Naive B cell (primary cell): ENCODE data around the gene INMT. TPM values are rescaled to one million over a fixed set of nuclear protein-coding genes. Genes with fewer than 3 reads are reported as not detected.

Source experiments
- ATAC-seq, 2 donors: fragments of 150-1000 bp; cut with Tn5 transposase; 2 replicates each; pipeline ENCODE4 v1.10.0; 2021; ENCODE audit warnings: low read depth in 2 of 2, mild to moderate bottlenecking in 2 of 2, moderate library complexity in 2 of 2
- DNase-seq: peaks from one replicate; pipeline ENCODE4 v3.0.0; 2022
- H3K27ac Mint-ChIP-seq, 6 donors: one replicate each; pipeline ENCODE4 v1.8.0; 2020 to 2022; ENCODE audit warnings: mild to moderate bottlenecking in 6 of 6, mixed read lengths in 6 of 6, moderate library complexity in 5 of 6, inconsistent platforms in 2 of 6
- H3K27me3 Mint-ChIP-seq, 3 donors: one replicate each; pipeline ENCODE4 v1.8.0; 2021 to 2022; ENCODE audit warnings: mixed read lengths in 3 of 3, mild to moderate bottlenecking in 1 of 3
- H3K36me3 Mint-ChIP-seq, 2 donors: one replicate each; pipeline ENCODE4 v1.8.0; 2020 to 2022; ENCODE audit warnings: mixed read lengths in 2 of 2, inconsistent platforms in 1 of 2, mild to moderate bottlenecking in 1 of 2
- H3K4me1 Mint-ChIP-seq, 3 donors: one replicate each; pipeline ENCODE4 v1.8.0; 2020 to 2022; ENCODE audit warnings: mixed read lengths in 3 of 3, inconsistent platforms in 1 of 3, mild to moderate bottlenecking in 1 of 3, moderate library complexity in 1 of 3
- H3K4me3 Mint-ChIP-seq, 8 donors: one replicate each; pipeline ENCODE4 v1.8.0; 2020 to 2022; ENCODE audit warnings: mild to moderate bottlenecking in 8 of 8, mixed read lengths in 8 of 8, moderate library complexity in 8 of 8, inconsistent platforms in 2 of 8
- H3K9me3 Mint-ChIP-seq, 7 donors: one replicate each; pipeline ENCODE4 v1.8.0; 2020 to 2022; ENCODE audit warnings: mixed read lengths in 7 of 7, mild to moderate bottlenecking in 5 of 7, inconsistent platforms in 2 of 7, moderate library complexity in 1 of 7
- polyA plus RNA-seq, 6 donors: library from polyadenylated mRNA; unstranded; fragments of 300-500 nt; fragmentation: Illumina TruSeq; gene quantifications; one replicate each; pipeline ENCODE4 v1.2.3, GENCODE V29; 2021; ENCODE audit warnings: low read depth in 6 of 6

The INMT gene
- polyA plus RNA-seq, 6 donors from 2014 or later: 0.11 TPM; not detected in 5

DNA sequence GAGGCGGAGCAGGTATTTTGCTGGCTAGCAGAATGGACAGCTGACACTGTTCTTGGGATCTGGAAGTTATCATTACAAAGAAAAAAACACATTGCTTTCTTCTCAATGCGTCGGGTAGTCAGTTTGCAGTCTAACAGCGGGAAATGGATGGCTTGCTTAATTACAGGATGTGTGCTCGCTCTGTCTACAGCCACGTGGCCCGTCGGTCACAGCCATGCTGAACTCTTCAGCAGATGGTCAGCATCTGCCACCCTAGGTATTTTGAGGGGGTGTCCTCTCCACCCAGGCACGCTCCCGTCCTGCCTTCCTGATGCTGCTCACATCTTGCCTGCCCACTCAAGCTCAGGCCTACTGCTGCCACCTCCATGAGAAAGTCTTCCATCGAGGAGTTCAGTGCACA, 20.4 kb upstream of the INMT start:
- peaks cover 10 to 15% (median 13%) of the 10 kb centered on the region in 3 donors for H3K4me1 Mint-ChIP-seq
- H3K27ac Mint-ChIP-seq: no peak overlapping the region
- no peak for ATAC-seq
- no peaks in the 10 kb centered on the region for H3K36me3 Mint-ChIP-seq
- H3K4me3 Mint-ChIP-seq: no peak overlapping the region
- H3K9me3 Mint-ChIP-seq: peaks cover 0 to 1% (median 0%) of the 10 kb centered on the region in 7 donors
- no peak for DNase-seq
- H3K27me3 Mint-ChIP-seq: peaks cover 7 to 30% (median 19%) of the 10 kb centered on the region in 3 donors

DNA sequence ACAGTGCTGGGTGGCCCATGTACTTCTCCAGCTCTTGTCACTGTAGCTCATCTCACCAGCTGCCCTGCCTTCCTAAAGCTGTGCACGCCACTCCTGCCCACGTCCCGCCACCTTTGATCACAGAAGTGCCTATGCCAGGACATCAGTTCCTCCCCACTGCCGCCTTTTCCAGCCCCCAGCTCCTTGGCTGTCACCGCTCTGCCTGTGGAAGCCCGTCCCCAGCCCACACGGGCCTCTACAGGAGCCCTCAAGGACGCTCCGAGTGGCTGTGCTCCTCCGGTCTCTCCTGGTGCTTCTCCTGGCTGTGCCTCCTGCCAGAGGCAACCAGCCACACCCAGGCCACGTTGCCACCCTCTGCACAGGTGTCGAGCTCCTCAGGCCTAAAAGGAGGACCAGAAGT, 19.3 kb upstream of the INMT start:
- H3K4me3 Mint-ChIP-seq: no peak overlapping the region
- H3K4me1 Mint-ChIP-seq: peaks cover 4 to 10% (median 5%) of the 10 kb centered on the region in 3 donors
- H3K9me3 Mint-ChIP-seq: peaks cover 0 to 1% (median 0%) of the 10 kb centered on the region in 7 donors
- no peaks in the 10 kb centered on the region for H3K36me3 Mint-ChIP-seq
- ATAC-seq (no peak), DNase-seq (no peak)
- H3K27ac Mint-ChIP-seq: peak overlapping the region in 1 of 6 donors; percentile 82
- H3K27me3 Mint-ChIP-seq: peaks cover 11 to 30% (median 25%) of the 10 kb centered on the region in 3 donors

DNA sequence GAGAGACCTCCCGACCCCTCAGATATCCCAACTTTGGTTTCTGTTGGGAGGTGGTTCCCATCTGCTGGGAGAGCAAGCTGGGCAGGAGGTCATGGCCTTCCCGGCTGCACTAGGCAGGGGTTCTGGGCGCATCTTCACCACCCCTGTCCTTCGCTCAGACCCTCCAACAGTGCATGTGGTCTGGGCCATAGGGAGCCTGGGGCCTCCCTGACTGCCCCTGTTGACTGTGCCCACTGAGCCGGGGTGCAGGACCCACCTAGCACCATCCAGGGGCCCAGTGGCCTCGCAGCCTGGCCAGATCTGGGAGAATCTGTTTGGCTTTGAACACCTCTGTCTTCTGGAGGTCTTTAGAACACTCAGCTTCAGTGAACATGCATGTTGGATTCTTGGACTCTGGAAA, 18.7 kb upstream of the INMT start:
- H3K4me1 Mint-ChIP-seq: peaks cover 0 to 4% (median under 1%) of the 10 kb centered on the region in 3 donors
- H3K27me3 Mint-ChIP-seq: peaks cover 11 to 30% (median 26%) of the 10 kb centered on the region in 3 donors
- ATAC-seq (no peak), DNase-seq (no peak)
- no peak overlapping the region for H3K4me3 Mint-ChIP-seq
- H3K27ac Mint-ChIP-seq: peak overlapping the region in 1 of 6 donors; percentile 49
- H3K36me3 Mint-ChIP-seq: no peaks in the 10 kb centered on the region
- H3K9me3 Mint-ChIP-seq: peaks cover 0 to 1% (median 0%) of the 10 kb centered on the region in 7 donors

DNA sequence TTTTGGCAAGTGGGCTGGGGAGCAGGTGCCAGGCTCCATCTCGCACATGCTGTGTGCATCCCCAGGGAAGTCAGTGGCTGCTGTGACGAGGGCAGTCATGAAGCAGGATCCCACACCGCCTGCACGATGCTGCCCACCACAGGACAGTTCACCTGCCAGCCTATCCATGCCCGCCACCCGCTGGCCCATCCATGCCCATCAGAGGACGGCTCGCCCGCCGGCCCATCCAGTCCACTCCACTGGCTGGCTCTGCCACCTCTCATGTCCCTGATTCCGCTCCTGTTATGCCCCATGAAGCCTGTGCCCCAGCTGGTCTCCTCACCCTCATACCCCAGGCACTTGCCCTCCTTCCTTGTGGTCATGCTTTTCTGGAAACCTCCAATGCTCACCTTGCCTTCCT, 18.2 kb upstream of the INMT start:
- H3K27ac Mint-ChIP-seq: no peak overlapping the region
- no peaks in the 10 kb centered on the region for H3K36me3 Mint-ChIP-seq
- H3K4me1 Mint-ChIP-seq: peaks cover 0 to 4% (median 4%) of the 10 kb centered on the region in 3 donors

DNA sequence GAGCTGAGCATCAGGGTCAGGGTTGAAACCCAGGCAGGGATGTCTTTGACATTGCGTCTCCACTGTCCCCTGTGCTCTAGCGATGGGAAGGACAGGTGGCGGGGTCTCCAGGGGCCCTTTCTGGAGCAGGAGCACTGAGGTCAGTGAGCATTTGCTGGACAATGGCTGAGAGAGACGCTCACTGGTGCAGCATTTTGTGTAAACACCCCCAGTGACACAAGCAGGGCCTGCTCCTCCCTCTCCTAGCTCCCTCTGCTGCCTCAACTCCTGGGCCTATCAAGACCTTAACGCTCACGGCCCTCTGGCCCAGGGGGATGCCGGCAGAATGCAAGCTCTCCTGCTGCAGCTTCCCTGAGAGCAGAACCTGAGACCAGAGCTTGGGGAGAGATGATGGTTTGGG, 17.4 kb upstream of the INMT start:
- H3K4me1 Mint-ChIP-seq: peaks cover 0 to 4% (median 0%) of the 10 kb centered on the region in 3 donors
- ATAC-seq: no peak
- DNase-seq: no peak
- peaks cover 0 to 1% (median 0%) of the 10 kb centered on the region in 7 donors for H3K9me3 Mint-ChIP-seq
- peaks cover 11 to 30% (median 20%) of the 10 kb centered on the region in 3 donors for H3K27me3 Mint-ChIP-seq
- peak overlapping the region in 1 of 6 donors; percentile 82 for H3K27ac Mint-ChIP-seq
- H3K36me3 Mint-ChIP-seq: no peaks in the 10 kb centered on the region
- H3K4me3 Mint-ChIP-seq: no peak overlapping the region

More for the DNA sequence above, 18.2 kb upstream of the INMT start:
- H3K27me3 Mint-ChIP-seq: peaks cover 11 to 30% (median 26%) of the 10 kb centered on the region in 3 donors
- H3K4me3 Mint-ChIP-seq: peak overlapping the region in 1 of 8 donors; percentile 71
- H3K9me3 Mint-ChIP-seq: peaks cover 0 to 1% (median 0%) of the 10 kb centered on the region in 7 donors
- ATAC-seq (no peak), DNase-seq (no peak)

DNA sequence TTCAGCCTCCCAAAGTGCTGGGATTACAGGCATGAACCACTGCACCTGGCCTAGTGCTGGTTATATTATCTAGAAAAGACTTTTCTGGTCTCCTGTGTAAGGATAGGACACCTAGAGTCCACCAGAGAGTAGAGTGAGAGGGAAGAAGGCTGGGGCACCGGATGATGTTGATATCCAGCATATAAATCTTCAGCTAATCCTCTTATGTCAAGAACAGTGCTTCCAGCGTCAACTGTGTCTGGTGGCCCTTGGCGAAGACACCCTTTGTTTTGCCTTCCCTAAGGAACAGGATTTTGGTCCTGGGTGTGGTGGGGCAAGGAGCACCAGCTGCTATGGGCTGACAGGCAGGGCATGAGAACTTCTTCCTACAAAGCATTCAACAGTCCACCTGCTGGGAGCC, 16.3 kb upstream of the INMT start:
- Mint-ChIP-seq H3K9me3 (peaks cover 0 to 1% (median 0%) of the 10 kb centered on the region in 7 donors), H3K27ac (no peak overlapping the region), H3K27me3 (peaks cover 11 to 30% (median 20%) of the 10 kb centered on the region in 3 donors), H3K36me3 (no peaks in the 10 kb centered on the region), H3K4me1 (peaks cover 0 to 4% (median 3%) of the 10 kb centered on the region in 3 donors), H3K4me3 (no peak overlapping the region)
- no peak for DNase-seq
- ATAC-seq: no peak

DNA sequence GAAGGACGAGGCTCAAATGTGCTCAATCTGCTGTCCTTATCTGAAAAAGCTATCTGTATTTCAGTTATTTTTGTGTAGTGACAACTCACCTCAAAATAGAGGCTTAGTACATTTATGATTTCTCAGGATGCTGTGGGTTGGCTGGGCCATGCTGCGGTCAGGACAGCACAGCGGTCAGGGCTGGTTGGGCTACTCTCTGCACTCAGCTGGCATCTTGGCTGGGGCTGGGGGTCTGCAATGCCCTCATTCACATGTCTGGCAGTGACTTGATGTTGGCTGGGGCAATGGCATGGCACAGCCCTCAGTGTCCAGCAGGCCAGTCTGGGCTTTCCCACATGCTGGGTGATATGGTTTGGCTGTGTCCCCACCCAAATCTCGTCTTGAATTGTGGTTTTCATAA, 15.6 kb upstream of the INMT start:
- ATAC-seq: no peak
- Mint-ChIP-seq H3K4me3 (no peak overlapping the region), H3K27ac (no peak overlapping the region), H3K36me3 (no peaks in the 10 kb centered on the region), H3K27me3 (peaks cover 11 to 30% (median 18%) of the 10 kb centered on the region in 3 donors), H3K4me1 (peaks cover 0 to 4% (median 3%) of the 10 kb centered on the region in 3 donors), H3K9me3 (peaks cover 0 to 1% (median 0%) of the 10 kb centered on the region in 7 donors)
- no peak for DNase-seq

DNA sequence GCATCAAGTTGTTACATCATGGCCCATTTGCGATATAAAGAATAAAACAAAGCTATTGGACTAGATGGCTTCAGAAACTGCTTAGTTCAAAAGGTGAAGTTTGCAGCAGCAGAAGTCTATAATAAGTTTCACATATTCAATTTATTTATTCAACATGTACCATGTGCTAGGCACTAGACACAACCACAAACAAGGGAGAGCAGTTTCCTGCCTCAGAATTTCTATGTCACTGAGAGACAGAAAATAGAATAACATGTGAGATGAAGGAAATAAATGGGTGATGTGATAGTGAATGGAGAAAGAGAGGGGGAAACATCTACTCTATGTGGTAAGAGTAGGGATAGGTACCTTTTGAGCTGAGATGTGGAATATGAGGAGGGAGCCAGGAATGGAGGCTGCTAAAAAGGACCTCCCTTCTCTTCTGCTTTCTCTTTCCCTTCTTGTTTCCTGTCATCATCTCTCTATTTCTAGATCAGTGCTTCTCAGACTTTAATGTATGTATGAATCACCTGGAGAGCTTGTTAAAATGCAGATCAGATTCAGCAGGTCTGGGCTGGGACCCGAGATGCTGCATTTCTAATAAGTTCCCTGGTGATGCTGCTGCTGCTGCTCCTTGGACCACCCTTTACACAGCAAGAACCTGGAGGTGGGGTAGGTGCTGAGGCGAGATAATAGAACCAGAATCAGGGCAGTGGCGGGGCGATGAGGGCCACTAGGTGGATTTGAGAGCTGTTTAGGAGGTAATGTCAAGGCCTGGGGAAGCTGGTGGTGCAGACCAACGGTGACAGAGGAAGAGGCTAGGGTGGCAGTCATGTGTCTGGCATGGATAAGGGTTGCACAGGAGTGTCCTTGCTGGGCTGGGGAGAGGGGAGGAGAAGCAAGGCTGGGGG, 13.7 kb upstream of the INMT start:
- peaks cover 0 to 4% (median 3%) of the 10 kb centered on the region in 3 donors for H3K4me1 Mint-ChIP-seq

DNA sequence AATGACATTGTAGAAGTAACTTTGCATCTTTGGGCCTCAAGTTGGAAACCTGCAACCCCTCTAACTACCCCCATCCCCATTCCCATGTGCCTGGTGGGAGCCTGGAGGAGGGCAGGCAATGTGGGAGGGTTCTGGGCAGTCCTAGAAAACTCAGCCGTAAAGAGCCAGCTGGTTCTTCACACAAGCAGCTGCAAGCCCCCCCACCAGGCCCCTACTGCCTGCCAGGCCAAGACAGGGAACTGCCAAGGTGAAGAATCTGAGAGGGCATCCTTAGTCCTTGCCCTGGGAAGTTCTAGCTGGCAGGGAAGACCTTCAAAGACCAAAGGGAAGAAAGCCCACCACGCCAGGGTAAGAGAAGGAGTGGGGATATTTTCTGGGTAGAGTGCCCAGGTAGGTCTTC, 12.2 kb upstream of the INMT start:
- Mint-ChIP-seq H3K4me3 (no peak overlapping the region), H3K36me3 (no peaks in the 10 kb centered on the region), H3K4me1 (peaks cover 0 to 4% (median 3%) of the 10 kb centered on the region in 3 donors), H3K9me3 (no peaks in the 10 kb centered on the region), H3K27me3 (peaks cover 5 to 24% (median 21%) of the 10 kb centered on the region in 3 donors), H3K27ac (no peak overlapping the region)
- ATAC-seq: no peak
- DNase-seq: no peak

More for the DNA sequence above, 13.7 kb upstream of the INMT start:
- Mint-ChIP-seq H3K36me3 (no peaks in the 10 kb centered on the region), H3K4me3 (no peak overlapping the region), H3K27me3 (peaks cover 5 to 23% (median 15%) of the 10 kb centered on the region in 3 donors), H3K27ac (no peak overlapping the region), H3K9me3 (no peaks in the 10 kb centered on the region)
- ATAC-seq (no peak), DNase-seq (no peak)

DNA sequence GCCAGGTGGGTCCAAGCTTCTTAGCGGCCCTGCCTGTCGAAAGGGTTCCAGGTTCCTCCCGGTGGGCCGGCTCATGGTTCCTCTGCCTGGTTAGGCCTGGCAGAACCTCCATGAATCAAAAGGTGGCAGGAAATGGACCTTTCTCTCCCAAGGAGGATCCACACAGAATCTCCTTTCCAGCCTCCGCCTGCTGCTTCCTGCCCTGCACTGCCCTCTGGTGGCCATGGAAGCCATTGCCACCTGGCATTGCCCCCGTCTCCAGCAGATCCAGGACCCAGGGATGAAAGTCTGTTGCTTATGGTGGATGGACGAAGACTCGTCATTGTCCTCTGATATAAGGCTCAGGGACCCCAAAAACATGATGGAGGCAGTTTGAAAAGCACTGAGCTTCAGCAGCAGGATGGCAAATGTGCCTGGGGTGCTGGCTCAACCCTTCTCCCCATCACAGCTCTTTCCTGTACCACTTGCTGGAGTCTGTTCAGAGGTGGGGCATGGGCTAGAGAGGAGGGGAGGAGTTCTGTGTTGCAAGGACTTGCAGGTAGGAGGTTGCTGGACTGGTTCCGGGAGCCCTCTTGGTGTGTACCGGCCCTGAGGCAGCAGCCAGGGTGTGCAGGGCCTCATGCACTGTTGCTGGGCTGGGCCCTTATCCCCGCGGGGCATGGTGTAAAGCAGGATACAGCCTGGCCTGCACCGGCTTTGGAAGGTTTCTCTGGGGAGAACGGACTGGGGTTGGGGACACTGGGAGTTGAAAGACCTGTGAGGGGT, 11.3 kb upstream of the INMT start:
- ATAC-seq: peak in 1 of 2 donors; percentile 46
- H3K4me3 Mint-ChIP-seq: peak overlapping the region in 1 of 8 donors; percentile 14
- H3K36me3 Mint-ChIP-seq: no peaks in the 10 kb centered on the region
- DNase-seq: peak; percentile 29
- peaks cover 0 to 4% (median 3%) of the 10 kb centered on the region in 3 donors for H3K4me1 Mint-ChIP-seq
- no peaks in the 10 kb centered on the region for H3K9me3 Mint-ChIP-seq
- peaks cover 5 to 27% (median 21%) of the 10 kb centered on the region in 3 donors for H3K27me3 Mint-ChIP-seq
- H3K27ac Mint-ChIP-seq: no peak overlapping the region

DNA sequence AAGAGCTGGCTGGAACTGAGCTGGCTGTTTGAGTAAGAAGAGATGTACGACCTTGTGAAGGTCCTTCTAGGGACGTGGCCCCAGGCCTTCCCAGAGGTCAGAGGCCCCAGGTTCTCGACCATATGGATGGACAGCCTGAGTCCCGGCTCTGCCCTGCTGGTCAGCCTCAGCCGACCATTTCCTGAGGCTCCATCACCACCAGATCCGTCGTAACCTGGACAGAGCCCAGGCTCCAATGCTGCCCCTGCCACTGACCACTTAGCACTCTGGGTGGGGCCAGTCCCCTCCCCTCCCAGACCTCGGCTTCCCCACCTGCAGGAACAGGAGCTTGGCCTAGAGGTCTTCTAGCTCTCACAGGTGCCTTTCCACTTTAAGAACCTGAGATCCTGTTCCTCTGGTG, 10.6 kb upstream of the INMT start:
- peaks cover 0 to 4% (median 3%) of the 10 kb centered on the region in 3 donors for H3K4me1 Mint-ChIP-seq
- H3K36me3 Mint-ChIP-seq: no peaks in the 10 kb centered on the region
- peak overlapping the region in 1 of 8 donors; percentile 7 for H3K4me3 Mint-ChIP-seq
- no peaks in the 10 kb centered on the region for H3K9me3 Mint-ChIP-seq
- no peak for ATAC-seq
- H3K27me3 Mint-ChIP-seq: peaks cover 5 to 27% (median 21%) of the 10 kb centered on the region in 3 donors
- H3K27ac Mint-ChIP-seq: no peak overlapping the region
- DNase-seq: no peak

DNA sequence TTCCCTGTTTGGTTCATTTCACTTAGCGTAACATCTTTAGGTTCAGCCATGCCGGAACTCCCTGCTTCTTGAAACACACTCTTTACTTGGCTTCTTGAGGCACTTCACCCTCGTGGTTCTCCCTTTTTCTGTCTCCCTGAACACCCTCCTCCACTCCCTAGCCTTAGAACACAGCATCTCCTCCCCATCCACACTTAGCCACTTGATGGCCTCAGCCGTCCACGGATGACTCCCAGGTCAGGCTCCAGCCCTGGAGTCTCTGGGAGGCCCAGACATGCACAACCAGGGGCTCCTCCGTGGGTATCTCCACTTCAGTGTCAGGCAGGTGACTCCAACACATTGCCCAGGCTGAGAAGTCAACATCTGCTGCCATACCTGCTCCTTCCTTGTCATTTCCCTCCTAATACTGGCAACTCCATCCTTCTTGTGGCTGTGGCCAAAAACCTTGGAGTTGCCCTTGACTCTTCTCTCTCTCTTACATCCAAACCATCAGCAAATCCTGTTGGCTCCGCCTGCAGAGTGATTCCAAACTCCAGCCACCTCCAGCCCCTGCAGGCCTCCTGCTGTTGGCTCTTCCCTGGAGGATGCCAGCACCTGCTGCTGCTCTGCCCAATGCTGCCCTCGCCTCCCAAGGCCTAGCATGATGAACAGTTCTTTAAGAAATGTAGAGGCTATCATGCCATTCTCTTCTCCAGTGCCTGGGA, 8.4 kb upstream of the INMT start:
- Mint-ChIP-seq H3K27ac (peak overlapping the region in 1 of 6 donors; percentile 59), H3K4me3 (no peak overlapping the region)

DNA sequence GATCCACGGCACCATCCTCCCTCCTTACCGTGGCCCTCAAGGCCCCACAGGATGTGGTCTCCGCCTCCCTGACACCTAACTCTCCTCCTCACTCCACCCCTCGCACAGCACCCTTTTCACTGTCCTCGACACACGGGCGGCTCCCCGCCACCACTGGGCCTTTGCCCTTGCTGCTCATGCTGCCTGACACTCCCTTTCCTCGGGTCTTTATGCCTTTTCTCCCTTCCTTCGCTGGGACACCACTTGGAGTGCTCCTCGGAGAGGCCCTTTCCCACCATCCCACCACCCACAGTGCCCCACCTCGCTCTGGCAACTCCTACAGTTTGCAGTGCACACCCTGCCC, 7.9 kb upstream of the INMT start:
- ATAC-seq (no peak), DNase-seq (no peak)
- no peaks in the 10 kb centered on the region for H3K9me3 Mint-ChIP-seq
- no peak overlapping the region for H3K4me3 Mint-ChIP-seq
- H3K27me3 Mint-ChIP-seq: peaks cover 0 to 27% (median 14%) of the 10 kb centered on the region in 3 donors
- peaks cover 0 to 3% (median 0%) of the 10 kb centered on the region in 3 donors for H3K4me1 Mint-ChIP-seq
- no peaks in the 10 kb centered on the region for H3K36me3 Mint-ChIP-seq
- no peak overlapping the region for H3K27ac Mint-ChIP-seq

More for the DNA sequence above, 8.4 kb upstream of the INMT start:
- Mint-ChIP-seq H3K27me3 (peaks cover 0 to 27% (median 14%) of the 10 kb centered on the region in 3 donors), H3K36me3 (no peaks in the 10 kb centered on the region), H3K9me3 (no peaks in the 10 kb centered on the region), H3K4me1 (peaks cover 0 to 3% (median under 1%) of the 10 kb centered on the region in 3 donors)
- ATAC-seq: no peak
- no peak for DNase-seq
